GM19035 (cell line): ENCODE data around the gene TMEM132D.

Experiments used
- ATAC-seq: cut with Tn5 transposase; IDR thresholded peaks from one replicate; pipeline ENCODE4 v1.9.1; 2021; ENCODE audit not compliant: unreplicated experiment

The TMEM132D gene

DNA sequence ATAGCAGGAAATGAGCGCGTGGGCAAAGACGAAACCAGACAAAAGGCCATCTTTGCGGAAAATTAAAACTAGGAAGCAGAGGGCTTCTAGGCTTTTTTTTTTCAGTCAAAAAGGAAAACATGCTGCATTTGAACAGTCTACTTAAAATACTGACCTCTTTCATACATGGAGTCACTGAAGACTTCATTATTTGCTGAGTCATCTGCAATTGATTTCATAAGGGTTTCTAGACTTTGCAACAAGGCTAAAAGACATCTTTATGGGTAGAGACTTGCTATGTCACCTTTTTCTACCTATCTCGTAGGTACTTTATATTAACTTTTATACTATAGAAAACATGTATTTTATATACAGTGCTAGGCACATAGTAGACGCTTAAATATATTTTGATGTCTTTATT lies 238.4 kb downstream of the TMEM132D start:
- ATAC-seq: no peak

- ATAC-seq: no peak
These were observed 241.6 kb downstream of the TMEM132D start for GRCh38 chr12:129662234-129662633.

GRCh38 chr12:129660946-129661345 lies 242.9 kb downstream of the TMEM132D start:
- ATAC-seq: no peak

DNA sequence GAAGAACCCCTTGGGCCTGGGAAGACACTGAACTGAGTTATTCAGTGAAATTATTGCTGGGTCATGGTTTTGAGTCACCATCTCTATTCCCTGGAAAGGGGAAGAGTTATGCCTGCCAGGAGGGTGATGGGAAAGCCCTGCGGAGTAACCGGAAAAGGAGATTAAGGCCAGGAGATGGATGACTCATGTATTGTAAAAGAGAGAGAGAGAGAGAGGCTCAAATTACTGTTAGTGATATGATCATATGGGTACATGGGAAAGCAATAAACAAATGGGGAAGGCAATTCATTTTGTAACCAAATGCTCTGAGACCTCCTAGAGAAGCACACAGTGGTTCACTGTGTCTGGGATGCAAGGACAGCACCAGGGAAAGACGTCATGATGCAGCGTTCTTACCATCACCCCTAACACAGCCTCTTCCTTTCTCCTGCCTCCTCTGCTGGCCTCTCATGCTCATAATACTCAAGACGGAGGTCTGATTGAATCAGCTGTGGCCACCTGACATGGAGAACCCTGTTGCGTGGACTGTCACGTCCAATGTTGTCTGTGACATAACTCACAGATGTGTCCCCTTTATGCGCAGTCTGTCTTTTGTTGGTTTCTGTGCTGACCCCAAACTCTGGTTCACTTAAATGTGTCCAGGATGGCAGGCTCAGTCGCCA lies 243.7 kb downstream of the TMEM132D start:
- ATAC-seq: no peak

- no peak for ATAC-seq
These were observed 246.6 kb downstream of the TMEM132D start for GRCh38 chr12:129657179-129657578.

DNA sequence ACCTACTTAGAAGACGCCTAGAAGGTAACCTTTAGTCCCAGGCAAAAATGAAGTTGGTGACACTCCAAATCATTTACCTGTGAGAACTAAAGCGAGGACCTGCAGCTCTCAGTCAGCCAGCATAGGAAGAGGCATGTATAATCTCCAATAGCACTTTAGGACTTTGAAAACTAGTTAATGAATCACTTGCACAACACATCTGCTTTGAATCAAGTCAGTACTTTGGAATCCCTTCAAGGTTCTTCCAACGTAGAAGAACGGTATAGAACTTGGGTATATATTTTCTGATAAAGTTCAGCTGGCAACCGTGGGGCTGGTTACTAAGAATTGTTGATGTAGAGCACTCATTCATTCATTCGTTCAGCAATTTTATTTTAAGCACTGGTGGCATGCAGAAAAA lies 251.9 kb downstream of the TMEM132D start:
- no peak for ATAC-seq

DNA sequence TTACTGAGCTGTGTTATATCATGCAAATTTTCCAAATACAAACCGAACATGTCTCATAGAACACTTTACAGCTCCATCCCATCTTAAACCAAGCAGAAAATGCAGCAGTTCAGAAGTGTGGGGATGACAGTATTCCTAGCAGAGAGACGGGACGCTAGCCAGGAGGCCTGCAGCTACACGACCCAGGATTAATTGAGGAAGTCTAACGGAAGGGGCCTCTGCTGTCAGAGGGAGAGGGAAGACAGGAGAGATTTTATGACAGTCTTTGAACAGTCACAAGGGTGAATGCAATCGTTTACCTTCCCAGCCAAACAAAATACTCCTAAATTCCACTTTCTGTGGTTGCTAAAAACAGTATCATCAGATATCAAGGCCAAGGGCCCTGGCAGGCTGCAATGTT lies 261.9 kb downstream of the TMEM132D start:
- ATAC-seq: no peak

GRCh38 chr12:129635021-129635685 lies 268.7 kb downstream of the TMEM132D start:
- ATAC-seq: no peak

GRCh38 chr12:129631316-129631715 lies 272.5 kb downstream of the TMEM132D start:
- ATAC-seq: no peak

GRCh38 chr12:129629901-129630300 lies 273.9 kb downstream of the TMEM132D start:
- ATAC-seq: no peak

- no peak for ATAC-seq
These were observed 281.3 kb downstream of the TMEM132D start for GRCh38 chr12:129622566-129622965.

- no peak for ATAC-seq
These were observed 284.6 kb downstream of the TMEM132D start for GRCh38 chr12:129619271-129619670.

- ATAC-seq: no peak
These were observed 286.0 kb downstream of the TMEM132D start for GRCh38 chr12:129617849-129618248.

DNA sequence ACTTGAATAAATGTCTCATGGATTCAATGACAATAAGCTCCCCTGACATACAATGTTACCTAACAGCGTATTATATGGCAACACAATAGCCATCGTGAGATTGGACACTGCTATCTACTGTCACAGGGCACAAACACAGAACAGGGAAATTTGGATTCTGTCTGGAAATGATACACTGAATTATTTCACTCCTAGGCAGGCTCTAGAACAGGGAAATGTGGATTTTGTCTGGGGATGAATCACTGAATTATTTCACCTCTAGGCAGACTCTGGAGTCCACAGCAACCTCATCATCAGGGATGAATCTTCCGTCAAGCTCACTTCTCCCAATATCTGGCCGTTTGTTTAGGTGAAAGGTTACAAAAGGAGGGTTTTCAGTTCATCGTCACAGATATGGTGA lies 288.8 kb downstream of the TMEM132D start:
- ATAC-seq: no peak

- no peak for ATAC-seq
These were observed 289.5 kb downstream of the TMEM132D start for GRCh38 chr12:129614221-129614885.

- ATAC-seq: no peak
These were observed 290.5 kb downstream of the TMEM132D start for GRCh38 chr12:129613314-129613713.

DNA sequence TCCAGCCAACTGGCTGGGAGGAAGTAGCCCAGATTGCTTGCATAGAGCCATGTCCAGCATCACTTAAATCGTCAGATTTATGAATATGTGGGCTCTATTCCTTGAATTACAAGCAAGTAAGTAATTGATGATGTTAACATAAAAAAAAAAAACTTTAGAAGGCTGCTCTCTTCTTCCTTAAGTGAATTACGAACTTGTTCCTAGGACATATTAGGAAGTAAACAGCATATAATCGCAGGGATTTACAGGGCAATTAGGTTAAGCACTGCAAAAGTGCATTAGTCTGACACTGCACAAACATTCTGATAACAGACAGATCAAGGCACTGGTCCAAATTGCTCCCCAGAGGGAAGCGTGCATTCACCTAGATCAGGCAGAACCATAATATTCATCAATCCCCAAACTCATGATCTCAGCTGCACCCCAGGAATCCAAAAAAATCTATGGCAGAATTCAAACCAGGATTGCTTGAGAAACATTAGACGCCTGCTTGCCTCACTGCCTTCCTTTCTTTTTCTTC lies 293.2 kb downstream of the TMEM132D start:
- no peak for ATAC-seq

DNA sequence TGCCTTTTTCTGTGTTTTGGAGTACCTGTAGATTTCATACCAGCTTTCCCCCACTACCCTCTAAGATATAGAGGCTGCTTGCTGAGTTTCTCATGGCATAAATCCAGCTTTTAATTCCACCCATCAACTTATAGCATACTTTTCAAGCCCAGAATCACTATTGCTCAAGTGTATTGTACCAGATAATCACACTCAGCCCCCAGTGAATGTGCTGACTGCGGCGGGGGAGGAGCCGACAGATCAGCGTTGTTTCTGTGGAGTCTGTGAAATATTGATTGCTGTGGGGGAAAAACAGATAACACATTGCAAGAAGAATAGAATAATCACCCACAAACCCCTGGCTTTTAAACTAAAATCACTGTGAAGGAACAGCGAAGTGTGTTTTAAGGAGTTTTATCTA lies 296.1 kb downstream of the TMEM132D start:
- ATAC-seq: no peak

DNA sequence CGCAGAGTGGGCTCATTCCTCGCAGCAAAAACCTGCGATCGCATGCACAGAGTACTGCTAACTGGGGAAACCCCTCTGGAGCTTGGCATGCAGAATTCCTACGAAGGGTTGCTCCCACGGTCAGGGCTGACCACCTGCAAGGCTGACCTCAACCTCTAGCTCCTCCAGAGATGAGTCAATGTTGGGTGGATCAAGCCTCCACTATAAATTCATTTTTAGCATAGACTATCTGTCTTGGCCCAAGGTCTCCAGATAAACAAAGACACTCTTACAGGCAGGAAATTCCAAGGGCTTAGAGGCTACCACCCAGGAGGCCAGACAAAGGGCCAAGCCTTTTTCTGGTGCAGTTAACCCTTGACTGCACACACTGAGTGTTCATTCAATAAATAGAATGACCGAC lies 296.5 kb downstream of the TMEM132D start:
- ATAC-seq: no peak

DNA sequence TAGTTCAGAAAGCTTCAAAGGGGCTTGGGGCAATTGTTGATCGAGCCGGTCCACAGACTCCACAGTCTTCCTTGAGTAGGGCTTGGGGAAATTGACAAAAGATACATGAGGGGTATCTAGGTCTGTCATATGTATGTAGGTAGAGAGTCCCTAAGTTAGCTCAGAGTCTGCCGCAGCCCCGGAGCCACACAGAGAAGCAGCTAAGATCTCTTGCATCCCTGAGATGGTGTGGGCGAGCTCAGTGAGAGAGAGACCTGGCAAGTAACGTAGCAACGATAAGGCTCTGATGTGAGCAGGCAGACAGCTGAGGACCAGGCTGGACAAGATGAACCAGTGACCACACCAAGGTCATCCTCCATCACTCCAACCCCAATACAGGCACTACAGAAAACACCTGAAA lies 297.6 kb downstream of the TMEM132D start:
- ATAC-seq: no peak

- no peak for ATAC-seq
These were observed 298.2 kb downstream of the TMEM132D start for GRCh38 chr12:129605666-129606065.

DNA sequence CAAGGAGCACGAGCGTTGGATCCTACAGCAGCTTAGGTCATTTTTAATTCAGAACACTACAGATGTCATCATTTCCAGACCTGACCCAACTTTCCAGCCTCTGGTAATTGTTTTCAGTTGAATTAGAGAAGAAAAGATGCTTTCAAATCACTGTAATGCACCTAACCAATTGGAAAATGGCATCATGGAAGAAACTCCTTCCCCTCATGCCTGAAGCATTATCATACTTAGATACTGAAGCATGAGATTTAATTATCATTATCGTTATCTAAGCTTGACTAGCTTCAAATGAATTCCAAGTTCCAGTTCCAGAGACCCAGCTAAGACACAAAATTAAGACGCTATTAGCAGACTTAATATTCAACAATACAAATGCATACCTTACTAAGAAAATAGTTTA lies 299.3 kb downstream of the TMEM132D start:
- ATAC-seq: no peak
